GM19099 (cell line): ENCODE results near the gene SRPK2.

ENCODE experiments used
- POLR2A ChIP-seq: IDR thresholded peaks from 3 replicates; pipeline ENCODE4 v1.6.1; 2011; ENCODE audit warnings: low read depth; ENCODE audit not compliant: insufficient read length; ENCODE audit errors: extremely low read depth

Gene SRPK2

GRCh38 chr7:105127179-105127578 lies 261.5 kb downstream of the SRPK2 start:
- no peak for TF ChIP-seq POLR2A

DNA sequence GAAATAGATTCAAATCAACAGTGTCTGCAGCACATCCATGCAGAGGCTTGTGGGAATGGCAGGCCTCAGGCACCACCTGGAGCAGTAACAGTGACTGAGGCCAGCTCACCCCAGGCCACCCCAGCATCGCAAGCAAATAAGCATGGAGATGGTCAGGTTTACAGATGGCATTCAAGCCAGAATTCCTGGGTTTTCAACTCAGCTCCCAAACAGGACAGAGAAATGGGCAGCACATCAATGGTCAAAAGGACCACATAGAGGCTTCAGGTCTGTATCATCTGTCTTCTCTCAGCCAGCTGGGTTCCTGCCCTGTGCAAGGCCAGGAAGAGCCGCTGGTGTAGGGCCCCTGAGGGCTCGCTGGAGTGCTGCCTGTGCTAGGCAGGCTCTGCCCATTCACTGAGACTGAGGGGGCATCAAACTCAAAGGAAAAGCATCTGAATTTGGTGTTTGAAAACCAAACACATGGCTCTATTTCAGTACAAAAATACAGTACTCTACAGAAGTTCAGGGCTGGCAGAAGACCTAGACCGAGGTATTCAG lies 262.2 kb downstream of the SRPK2 start:
- TF ChIP-seq POLR2A = no peak

- TF ChIP-seq POLR2A = no peak
Observed at GRCh38 chr7:105125745-105126144, 263.0 kb downstream of the SRPK2 start.

- TF ChIP-seq POLR2A = no peak
Observed at GRCh38 chr7:105122619-105123018, 266.1 kb downstream of the SRPK2 start.

GRCh38 chr7:105118612-105119600 lies 269.8 kb downstream of the SRPK2 start:
- no peak for TF ChIP-seq POLR2A

DNA sequence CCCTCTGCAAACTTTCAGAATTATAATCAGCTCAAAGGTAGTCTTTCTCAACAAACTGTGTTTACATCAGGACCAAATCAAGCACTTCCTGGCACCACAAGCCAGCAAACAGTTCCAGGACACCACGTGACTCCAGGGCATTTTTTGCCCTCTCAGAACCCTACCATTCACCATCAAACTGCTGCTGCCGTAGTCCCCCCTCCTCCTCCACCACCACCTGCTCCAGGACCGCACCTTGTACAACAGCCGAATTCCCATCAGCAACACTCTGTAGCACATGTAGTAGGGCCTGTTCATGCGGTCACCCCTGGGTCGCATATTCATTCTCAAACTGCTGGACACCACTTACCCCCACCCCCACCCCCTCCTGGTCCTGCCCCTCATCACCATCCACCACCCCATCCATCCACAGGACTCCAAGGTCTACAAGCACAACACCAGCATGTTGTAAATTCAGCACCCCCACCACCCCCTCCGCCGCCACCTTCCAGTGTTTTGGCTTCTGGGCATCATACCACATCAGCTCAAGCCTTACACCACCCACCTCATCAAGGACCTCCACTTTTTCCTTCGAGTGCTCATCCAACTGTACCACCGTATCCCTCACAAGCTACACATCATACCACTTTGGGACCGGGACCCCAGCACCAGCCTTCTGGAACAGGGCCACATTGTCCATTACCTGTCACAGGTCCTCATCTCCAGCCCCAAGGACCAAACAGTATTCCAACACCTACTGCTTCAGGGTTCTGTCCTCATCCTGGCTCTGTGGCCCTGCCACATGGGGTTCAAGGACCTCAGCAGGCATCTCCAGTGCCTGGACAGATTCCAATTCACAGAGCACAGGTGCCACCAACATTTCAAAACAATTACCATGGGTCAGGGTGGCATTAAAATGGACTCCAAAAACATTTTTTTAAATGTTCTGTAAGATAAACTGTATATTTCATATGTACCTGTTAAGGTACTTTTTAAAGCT lies 276.0 kb downstream of the SRPK2 start:
- no peak for TF ChIP-seq POLR2A

DNA sequence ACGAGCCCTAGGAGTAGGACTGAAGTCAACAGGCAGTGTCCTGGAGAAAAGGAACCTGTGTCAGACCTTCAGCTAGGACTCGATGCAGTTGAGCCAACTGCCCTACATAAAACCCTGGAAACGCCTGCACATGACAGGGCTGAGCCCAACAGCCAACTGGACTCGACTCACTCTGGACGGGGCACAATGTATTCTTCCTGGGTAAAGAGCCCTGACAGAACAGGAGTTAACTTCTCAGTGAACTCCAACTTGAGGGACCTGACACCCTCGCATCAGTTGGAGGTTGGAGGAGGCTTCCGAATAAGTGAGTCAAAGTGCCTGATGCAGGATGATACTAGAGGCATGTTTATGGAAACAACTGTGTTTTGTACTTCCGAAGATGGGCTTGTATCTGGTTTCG lies 281.3 kb downstream of the SRPK2 start:
- TF ChIP-seq POLR2A = no peak

DNA sequence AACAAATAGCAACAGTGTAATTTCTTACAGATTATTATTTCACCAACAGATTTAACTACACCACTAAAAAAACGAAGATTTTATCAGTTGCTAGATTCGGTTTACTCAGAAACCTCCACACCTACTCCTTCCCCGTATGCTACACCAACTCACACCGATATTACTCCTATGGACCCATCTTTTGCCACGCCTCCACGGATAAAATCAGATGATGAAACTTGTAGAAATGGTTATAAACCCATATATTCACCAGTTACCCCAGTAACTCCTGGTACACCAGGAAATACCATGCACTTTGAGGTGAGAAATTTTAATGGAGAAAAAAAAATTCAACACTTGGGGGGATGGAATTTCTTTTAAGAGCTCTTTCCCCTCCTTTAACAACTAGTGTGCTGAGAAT lies 282.2 kb downstream of the SRPK2 start:
- no peak for TF ChIP-seq POLR2A

- no peak for TF ChIP-seq POLR2A
Observed at GRCh38 chr7:105105579-105105978, 283.1 kb downstream of the SRPK2 start.

GRCh38 chr7:105102557-105103352 lies 286.0 kb downstream of the SRPK2 start:
- TF ChIP-seq POLR2A = no peak

GRCh38 chr7:105101864-105102263 lies 286.9 kb downstream of the SRPK2 start:
- no peak for TF ChIP-seq POLR2A

DNA sequence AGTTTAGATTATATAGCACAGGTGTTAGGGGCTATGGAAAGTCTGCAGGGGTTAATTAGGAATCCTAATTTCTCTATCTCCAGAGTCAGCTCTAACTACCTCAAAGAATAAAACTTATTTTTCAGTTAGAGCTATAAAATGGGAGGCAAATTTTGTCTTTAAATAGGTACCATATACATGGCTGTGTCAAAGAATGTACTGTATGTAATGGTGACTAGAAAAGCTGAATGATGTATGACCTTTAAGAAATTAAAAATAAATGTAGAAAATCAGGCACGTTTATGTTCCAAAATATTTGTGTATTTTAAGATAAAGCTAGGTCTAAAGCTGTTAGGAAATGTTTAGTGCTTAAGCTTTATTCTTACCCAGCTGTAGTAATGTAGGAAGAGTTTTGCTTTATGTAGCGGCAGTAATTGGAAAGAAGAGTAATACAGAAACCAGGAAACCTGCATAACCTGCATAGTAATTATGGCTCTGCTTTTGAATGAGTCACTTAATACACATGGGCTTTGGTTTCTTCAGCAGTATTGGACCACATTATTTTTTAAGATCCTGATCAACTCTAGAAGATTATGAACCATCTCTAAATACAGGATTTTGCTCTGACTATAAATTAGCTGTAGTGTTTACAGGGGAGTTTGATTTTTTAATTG lies 289.7 kb downstream of the SRPK2 start:
- no peak for TF ChIP-seq POLR2A

DNA sequence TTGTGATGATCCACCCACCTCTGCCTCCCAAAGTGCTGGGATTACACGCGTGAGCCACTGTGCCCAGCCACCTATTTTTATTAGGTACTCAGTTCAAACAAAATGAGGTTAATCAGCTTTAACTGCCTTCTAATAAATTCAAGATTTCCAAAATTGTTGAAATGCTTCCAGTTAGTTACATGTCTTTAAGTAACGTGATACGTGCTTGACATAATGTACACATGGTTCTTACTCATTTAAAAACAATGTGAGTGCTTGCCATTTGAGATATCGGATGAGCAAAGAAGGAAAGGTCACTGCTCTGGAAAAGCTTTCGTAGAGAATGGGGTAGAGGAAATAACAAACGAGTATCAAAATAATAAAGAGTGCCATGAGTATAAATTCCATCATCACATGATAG lies 291.1 kb downstream of the SRPK2 start:
- no peak for TF ChIP-seq POLR2A

GRCh38 chr7:105096306-105096705 lies 292.4 kb downstream of the SRPK2 start:
- no peak for TF ChIP-seq POLR2A
